ENCODE results near the gene HINFP. TPM values are rescaled to one million over a fixed set of nuclear protein-coding genes. Genes with fewer than 3 reads are reported as not detected.

HINFP gene
- total and polyA plus RNA-seq, 7 experiments from 2014 or later, result 14.7 to 79.7 (median 32.7) TPM

DNA sequence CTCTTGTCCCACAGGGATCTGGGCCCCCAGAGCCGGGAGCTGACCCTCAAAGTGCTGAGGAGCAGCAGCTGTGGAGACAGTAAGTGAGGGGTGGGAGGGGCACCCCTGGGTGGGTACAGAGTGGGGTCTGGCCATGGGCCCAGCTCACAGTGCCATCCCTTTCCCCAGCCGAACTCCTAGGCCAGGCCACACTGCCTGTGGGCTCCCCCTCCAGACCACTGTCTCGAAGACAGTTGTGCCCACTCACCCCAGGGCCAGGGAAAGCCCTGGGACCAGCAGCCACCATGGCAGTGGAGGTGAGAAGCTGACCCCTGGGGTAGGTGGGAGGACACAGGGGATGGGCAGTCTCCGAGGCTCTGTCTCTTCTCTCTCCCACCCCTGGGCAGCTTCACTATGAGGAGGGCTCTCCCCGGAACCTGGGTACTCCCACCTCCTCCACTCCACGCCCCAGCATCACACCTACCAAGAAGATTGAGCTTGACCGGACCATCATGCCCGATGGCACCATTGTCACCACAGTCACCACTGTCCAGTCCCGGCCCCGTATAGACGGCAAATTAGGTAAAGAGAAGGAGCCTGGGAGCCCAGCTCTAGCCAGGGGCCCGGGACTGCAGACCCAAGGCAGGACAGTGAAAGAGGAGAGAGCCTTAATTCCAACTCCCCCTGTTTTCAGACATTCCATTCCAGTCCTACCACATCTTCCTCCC, 8.9 kb upstream of the HINFP start:
- no peaks in the 10 kb centered on the region for H3K27me3 Mint-ChIP-seq
- intact Hi-C loops (cut with micrococcal nuclease), result no loop called here
- ChIA-PET CTCF (interaction anchor here (1.5 kb wide), 1 partner anchor 10 kb away, joined by 7 read pairs; the partner anchor contains the start of gene DPAGT1), POLR2A (interaction anchor here (1.6 to 16.1 kb wide), 2 partner anchors 9 to 12 kb away, joined by 13 to 435 read pairs; partner anchors contain the start of genes C2CD2L, DPAGT1 and HINFP)
- no peaks in the 10 kb centered on the region for H3K9me3 ChIP-seq (ENCODE audit: control insufficient read depth in 2 of 3, low read length in 3 of 3)
- peaks cover 13 to 45% of the 10 kb centered on the region in 2 donors for H3K4me1 ChIP-seq (ENCODE audit: control insufficient read depth in 2 of 2, insufficient read depth in 2 of 2, low read length in 2 of 2)
- ATAC-seq, result no peak
- no peaks in the 10 kb centered on the region for H3K9me3 Mint-ChIP-seq
- H3K4me3 ChIP-seq (ENCODE audit: low read length), result no peak overlapping the region
- H3K4me3 Mint-ChIP-seq, result no peak overlapping the region
- peak overlapping the region; percentile 5 for H3K27ac ChIP-seq (ENCODE audit: low read depth, low read length)
- H3K36me3 ChIP-seq (ENCODE audit: control insufficient read depth in 2 of 3, insufficient read depth in 3 of 3, low read length in 3 of 3), result peaks cover 9 to 55% (median 21%) of the 10 kb centered on the region in 3 experiments
- no peak for DNase-seq
- no peaks in the 10 kb centered on the region for H3K27me3 ChIP-seq (ENCODE audit: control insufficient read depth in 2 of 2, insufficient read depth in 2 of 2, low read length in 2 of 2)
- peaks cover 12 to 60% (median 26%) of the 10 kb centered on the region in 5 donors for H3K36me3 Mint-ChIP-seq
- H3K27ac Mint-ChIP-seq, result peak overlapping the region; percentile 67 to 87 (median 74)
- peaks cover 49 to 79% (median 64%) of the 10 kb centered on the region in 7 donors for H3K4me1 Mint-ChIP-seq

DNA sequence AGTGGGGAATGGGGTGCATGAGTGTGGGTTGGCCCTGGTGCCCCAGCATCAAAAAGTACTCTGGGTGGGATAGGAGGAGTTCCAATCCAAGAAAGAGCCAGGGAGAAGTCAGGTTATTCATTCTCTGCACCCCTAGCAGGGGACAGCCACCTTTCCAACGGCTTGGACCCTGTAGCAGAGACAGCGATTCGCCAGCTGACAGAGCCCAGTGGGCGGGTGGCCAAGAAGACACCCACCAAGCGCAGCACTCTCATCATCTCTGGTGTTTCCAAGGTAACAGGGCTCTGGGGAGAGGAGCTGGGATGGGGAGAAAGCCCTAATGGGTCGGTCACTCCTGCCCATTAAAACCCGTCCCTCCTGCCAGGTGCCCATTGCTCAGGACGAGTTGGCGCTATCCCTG, 7.7 kb upstream of the HINFP start:
- Histone ChIP-seq H3K4me1 (ENCODE audit: control insufficient read depth in 2 of 2, insufficient read depth in 2 of 2, low read length in 2 of 2) (peaks cover 12 to 43% of the 10 kb centered on the region in 2 donors), H3K9me3 (ENCODE audit: control insufficient read depth in 2 of 3, low read length in 3 of 3) (no peaks in the 10 kb centered on the region), H3K27me3 (ENCODE audit: control insufficient read depth in 2 of 2, insufficient read depth in 2 of 2, low read length in 2 of 2) (no peaks in the 10 kb centered on the region), H3K27ac (ENCODE audit: low read depth, low read length) (peak overlapping the region; percentile 81), H3K4me3 (ENCODE audit: low read length) (no peak overlapping the region), H3K36me3 (ENCODE audit: control insufficient read depth in 2 of 3, insufficient read depth in 3 of 3, low read length in 3 of 3) (peaks cover 9 to 58% (median 21%) of the 10 kb centered on the region in 3 experiments)
- CTCF ChIA-PET, result no interaction called here
- DNase-seq, result no peak
- intact Hi-C loops (cut with micrococcal nuclease), result no loop called here
- POLR2A ChIA-PET, result interaction anchor here (16.1 kb wide), 1 partner anchor 13 kb away, joined by 435 read pairs; the partner anchor contains the start of genes C2CD2L and DPAGT1
- H3K27ac Mint-ChIP-seq, result peak overlapping the region in 8 of 9 donors; percentile 36 to 97 (median 74)
- no peaks in the 10 kb centered on the region for H3K9me3 Mint-ChIP-seq
- peaks cover 12 to 63% (median 26%) of the 10 kb centered on the region in 5 donors for H3K36me3 Mint-ChIP-seq
- peak overlapping the region in 3 of 10 donors; percentile 6 to 38 (median 16) for H3K4me3 Mint-ChIP-seq
- H3K4me1 Mint-ChIP-seq, result peaks cover 45 to 75% (median 57%) of the 10 kb centered on the region in 7 donors
- ATAC-seq, result no peak
- H3K27me3 Mint-ChIP-seq, result no peaks in the 10 kb centered on the region

DNA sequence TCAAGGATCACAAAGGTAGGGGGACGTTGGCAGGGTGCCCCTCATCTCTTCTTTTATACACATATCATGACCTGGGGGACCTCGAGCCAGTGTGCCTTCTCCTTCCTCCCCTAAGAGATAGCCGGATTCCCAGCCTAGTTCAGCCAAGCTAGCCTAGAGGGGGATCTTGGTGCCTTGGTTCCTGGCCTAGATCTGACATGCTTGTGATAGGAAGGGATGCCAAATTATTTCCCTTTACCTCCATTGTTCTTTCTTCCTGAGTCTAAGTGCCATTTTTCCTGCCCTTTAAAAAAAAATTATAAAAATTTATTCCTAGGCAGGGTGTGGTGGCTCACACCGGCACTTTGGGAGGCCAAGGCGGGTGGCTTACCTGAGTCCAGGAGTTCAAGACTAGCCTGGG, 7.0 kb upstream of the HINFP start:
- intact Hi-C loops (cut with micrococcal nuclease), result no loop called here
- Mint-ChIP-seq H3K9me3 (no peaks in the 10 kb centered on the region), H3K4me1 (peaks cover 40 to 69% (median 51%) of the 10 kb centered on the region in 7 donors), H3K27ac (peak overlapping the region in 8 of 9 donors; percentile 14 to 98 (median 80)), H3K4me3 (peak overlapping the region in 2 of 10 donors; percentile 6 to 81), H3K36me3 (peaks cover 12 to 57% (median 26%) of the 10 kb centered on the region in 5 donors), H3K27me3 (no peaks in the 10 kb centered on the region)
- ATAC-seq, result no peak
- POLR2A ChIA-PET, result interaction anchor here (0.7 to 16.1 kb wide), 3 partner anchors 14 to 89 kb away, joined by 3 to 435 read pairs (median 3); partner anchors contain the start of genes C2CD2L and DPAGT1
- CTCF ChIA-PET, result no interaction called here
- DNase-seq, result no peak
- Histone ChIP-seq H3K36me3 (ENCODE audit: control insufficient read depth in 2 of 3, insufficient read depth in 3 of 3, low read length in 3 of 3) (peaks cover 9 to 58% (median 21%) of the 10 kb centered on the region in 3 experiments), H3K4me3 (ENCODE audit: low read length) (no peak overlapping the region), H3K4me1 (ENCODE audit: control insufficient read depth in 2 of 2, insufficient read depth in 2 of 2, low read length in 2 of 2) (peaks cover 5 to 37% of the 10 kb centered on the region in 2 donors), H3K27ac (ENCODE audit: low read depth, low read length) (peak overlapping the region; percentile 81), H3K9me3 (ENCODE audit: control insufficient read depth in 2 of 3, low read length in 3 of 3) (no peaks in the 10 kb centered on the region), H3K27me3 (ENCODE audit: control insufficient read depth in 2 of 2, insufficient read depth in 2 of 2, low read length in 2 of 2) (no peaks in the 10 kb centered on the region)

DNA sequence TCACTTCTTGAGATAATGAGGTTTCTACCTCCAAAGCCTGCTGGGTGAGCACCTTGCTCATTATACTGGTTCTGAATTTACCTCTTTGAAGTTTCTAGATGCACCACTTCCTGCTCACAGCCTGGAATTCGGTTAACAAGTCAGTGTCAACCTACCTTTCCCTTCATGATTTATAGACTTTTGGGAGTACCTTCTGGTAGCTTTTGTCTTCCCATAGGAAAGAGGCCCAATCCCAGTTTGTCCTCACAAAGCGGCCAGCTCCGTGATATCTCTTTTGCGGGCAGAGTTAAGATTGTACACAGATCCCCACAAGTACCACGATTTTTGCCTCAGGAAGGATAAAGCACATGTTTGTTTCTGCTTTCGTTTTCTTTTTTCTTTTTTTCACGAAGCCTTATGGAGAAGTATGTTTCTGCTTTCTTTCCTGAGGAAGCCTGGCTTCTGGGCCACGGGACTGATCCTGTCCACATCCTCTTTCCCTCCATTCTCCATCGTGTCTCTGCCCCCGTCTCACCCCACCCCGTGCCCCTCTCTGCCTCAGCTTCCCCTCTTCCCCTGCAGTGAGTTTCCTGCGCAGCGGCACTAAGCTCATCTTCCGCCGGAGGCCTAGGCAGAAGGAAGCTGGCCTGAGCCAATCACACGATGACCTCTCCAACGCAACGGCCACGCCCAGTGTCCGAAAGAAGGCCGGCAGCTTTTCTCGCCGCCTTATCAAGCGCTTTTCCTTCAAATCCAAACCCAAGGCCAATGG, 5.7 kb upstream of the HINFP start:
- ChIA-PET CTCF (interaction anchor here (0.5 to 2.6 kb wide), 6 partner anchors 9 to 240 kb away, joined by 3 to 13 read pairs (median 4); partner anchors contain the start of genes C2CD2L and DPAGT1), POLR2A (interaction anchor here (0.8 to 16.1 kb wide), 10 partner anchors 15 to 558 kb away, joined by 3 to 435 read pairs (median 4); partner anchors contain the start of genes C2CD2L, DPAGT1, HMBS and NLRX1)
- Histone ChIP-seq H3K27ac (ENCODE audit: low read depth, low read length) (peak overlapping the region; percentile 81), H3K9me3 (ENCODE audit: control insufficient read depth in 2 of 3, low read length in 3 of 3) (no peaks in the 10 kb centered on the region), H3K4me1 (ENCODE audit: control insufficient read depth in 2 of 2, insufficient read depth in 2 of 2, low read length in 2 of 2) (peaks cover 3 to 32% of the 10 kb centered on the region in 2 donors), H3K36me3 (ENCODE audit: control insufficient read depth in 2 of 3, insufficient read depth in 3 of 3, low read length in 3 of 3) (peaks cover 9 to 49% (median 21%) of the 10 kb centered on the region in 3 experiments), H3K27me3 (ENCODE audit: control insufficient read depth in 2 of 2, insufficient read depth in 2 of 2, low read length in 2 of 2) (no peaks in the 10 kb centered on the region), H3K4me3 (ENCODE audit: low read length) (peak overlapping the region; percentile 31)
- Mint-ChIP-seq H3K36me3 (peaks cover 12 to 48% (median 24%) of the 10 kb centered on the region in 5 donors), H3K4me3 (peak overlapping the region; percentile 75 to 88 (median 84)), H3K27me3 (no peaks in the 10 kb centered on the region), H3K9me3 (no peaks in the 10 kb centered on the region), H3K4me1 (peaks cover 34 to 63% (median 45%) of the 10 kb centered on the region in 7 donors), H3K27ac (peak overlapping the region; percentile 86 to 98 (median 97))
- DNase-seq (peak in 7 of 9 donors; percentile 57 to 75 (median 72)), ATAC-seq (peak; percentile 80)
- intact Hi-C loops (cut with micrococcal nuclease), result loop anchor here in 1 of 2 donors (1.0 kb wide), 1 partner anchor 8 kb away; the partner anchor contains the start of gene C2CD2L

DNA sequence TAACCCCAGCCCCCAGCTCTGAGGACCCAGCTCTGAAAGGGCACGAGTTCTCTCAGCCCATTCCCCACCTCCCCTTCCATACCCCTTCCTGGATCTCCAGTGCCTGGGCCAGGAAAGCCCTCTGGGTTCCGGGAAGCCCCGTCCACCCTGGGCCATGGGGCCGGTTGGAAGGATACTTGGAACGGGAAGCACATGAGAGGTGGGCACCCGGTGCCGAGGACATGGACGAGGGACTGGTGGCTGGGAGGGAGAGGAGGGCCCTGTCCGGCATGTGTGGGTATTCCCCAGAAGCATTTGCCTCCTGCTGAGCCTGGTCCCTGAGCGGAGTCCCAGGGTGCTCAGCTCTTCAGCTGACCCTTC, 5.2 kb upstream of the HINFP start:
- intact Hi-C loops (cut with micrococcal nuclease), result no loop called here
- DNase-seq, result no peak
- no peak for ATAC-seq
- Mint-ChIP-seq H3K27ac (peak overlapping the region; percentile 86 to 98 (median 97)), H3K27me3 (no peaks in the 10 kb centered on the region), H3K36me3 (peaks cover 12 to 46% (median 21%) of the 10 kb centered on the region in 5 donors), H3K4me3 (peak overlapping the region; percentile 75 to 88 (median 84)), H3K9me3 (no peaks in the 10 kb centered on the region), H3K4me1 (peaks cover 36 to 65% (median 50%) of the 10 kb centered on the region in 7 donors)
- POLR2A ChIA-PET, result interaction anchor here (0.8 to 16.1 kb wide), 9 partner anchors 16 to 559 kb away, joined by 3 to 435 read pairs (median 5); partner anchors contain the start of genes C2CD2L, DPAGT1, HMBS and NLRX1
- H3K27ac ChIP-seq (ENCODE audit: low read depth, low read length), result peak overlapping the region; percentile 81
- peak overlapping the region; percentile 31 for H3K4me3 ChIP-seq (ENCODE audit: low read length)
- CTCF ChIA-PET, result interaction anchor here (0.7 to 2.6 kb wide), 4 partner anchors 10 to 168 kb away, joined by 4 to 13 read pairs (median 7); partner anchors contain the start of genes C2CD2L and DPAGT1
- no peaks in the 10 kb centered on the region for H3K27me3 ChIP-seq (ENCODE audit: control insufficient read depth in 2 of 2, insufficient read depth in 2 of 2, low read length in 2 of 2)
- peaks cover 5 to 35% of the 10 kb centered on the region in 2 donors for H3K4me1 ChIP-seq (ENCODE audit: control insufficient read depth in 2 of 2, insufficient read depth in 2 of 2, low read length in 2 of 2)
- no peaks in the 10 kb centered on the region for H3K9me3 ChIP-seq (ENCODE audit: control insufficient read depth in 2 of 3, low read length in 3 of 3)
- H3K36me3 ChIP-seq (ENCODE audit: control insufficient read depth in 2 of 3, insufficient read depth in 3 of 3, low read length in 3 of 3), result peaks cover 5 to 43% (median 16%) of the 10 kb centered on the region in 3 experiments

DNA sequence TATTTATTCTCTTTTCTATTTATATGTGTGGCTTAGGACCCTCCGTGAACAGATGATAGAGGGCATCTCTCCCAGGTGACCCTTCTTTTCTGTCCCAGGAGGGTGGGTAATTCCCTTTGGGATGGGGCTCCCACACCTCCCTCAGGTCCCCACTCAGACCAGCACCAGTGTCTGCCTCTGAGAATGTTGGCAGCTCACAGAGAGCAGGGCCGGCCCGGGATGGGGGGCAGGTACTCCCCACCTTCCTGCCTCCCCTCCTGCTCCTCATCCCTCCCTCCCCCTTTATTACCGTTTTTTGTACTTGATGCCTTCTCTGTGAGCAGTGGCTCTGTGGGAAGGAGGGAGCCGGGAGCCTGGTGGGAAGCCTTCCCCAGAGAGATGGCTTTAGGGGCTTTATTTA, 4.8 kb upstream of the HINFP start:
- Mint-ChIP-seq H3K4me3 (peak overlapping the region in 9 of 10 donors; percentile 19 to 82 (median 33)), H3K9me3 (no peaks in the 10 kb centered on the region), H3K27me3 (no peaks in the 10 kb centered on the region), H3K27ac (peak overlapping the region; percentile 71 to 98 (median 96)), H3K36me3 (peaks cover 8 to 43% (median 18%) of the 10 kb centered on the region in 5 donors), H3K4me1 (peaks cover 35 to 62% (median 49%) of the 10 kb centered on the region in 7 donors)
- Histone ChIP-seq H3K9me3 (ENCODE audit: control insufficient read depth in 2 of 3, low read length in 3 of 3) (no peaks in the 10 kb centered on the region), H3K27ac (ENCODE audit: low read depth, low read length) (peak overlapping the region; percentile 81), H3K27me3 (ENCODE audit: control insufficient read depth in 2 of 2, insufficient read depth in 2 of 2, low read length in 2 of 2) (no peaks in the 10 kb centered on the region), H3K4me1 (ENCODE audit: control insufficient read depth in 2 of 2, insufficient read depth in 2 of 2, low read length in 2 of 2) (peaks cover 5 to 35% of the 10 kb centered on the region in 2 donors), H3K36me3 (ENCODE audit: control insufficient read depth in 2 of 3, insufficient read depth in 3 of 3, low read length in 3 of 3) (peaks cover 1 to 41% (median 13%) of the 10 kb centered on the region in 3 experiments), H3K4me3 (ENCODE audit: low read length) (no peak overlapping the region)
- intact Hi-C loops (cut with micrococcal nuclease), result no loop called here
- POLR2A ChIA-PET, result interaction anchor here (1.0 to 16.1 kb wide), 6 partner anchors 16 to 207 kb away, joined by 3 to 435 read pairs (median 6); partner anchors contain the start of genes C2CD2L, DPAGT1, HMBS and RPS25
- CTCF ChIA-PET, result interaction anchor here (0.7 to 2.6 kb wide), 4 partner anchors 10 to 168 kb away, joined by 4 to 13 read pairs (median 7); partner anchors contain the start of genes C2CD2L and DPAGT1
- DNase-seq (no peak), ATAC-seq (no peak)

Data from naive thymus-derived CD4-positive, alpha-beta T cell (primary cell).